Colonic mucosa (tissue), 4 donors: ENCODE measurements around the gene ADGRG3. TPM values are rescaled to one million over a fixed set of nuclear protein-coding genes. Genes with fewer than 3 reads are reported as not detected.
"Not testable (repeated sequence)": the region's sequence is repeated elsewhere in the genome, so short reads cannot be mapped to it uniquely, and the experiment has no call there.

Source experiments
- DNase-seq: peaks from one replicate; pipeline ENCODE4 v3.0.0-alpha.2; 2020
- H3K27ac ChIP-seq: fragments of 200-600 bp; one replicate; pipeline ENCODE4 v1.8.0; 2021
- H3K27me3 ChIP-seq: fragments of 200-600 bp; one replicate; pipeline ENCODE4 v1.8.0; 2021
- H3K36me3 ChIP-seq: fragments of 200-600 bp; one replicate; pipeline ENCODE4 v1.8.0; 2021
- H3K4me1 ChIP-seq: fragments of 200-600 bp; one replicate; pipeline ENCODE4 v1.8.0; 2021; ENCODE audit warnings: mild to moderate bottlenecking
- H3K4me3 ChIP-seq: fragments of 200-600 bp; one replicate; pipeline ENCODE4 v1.8.0; 2021
- H3K9ac ChIP-seq, 2 donors: one replicate each; pipeline ENCODE4 v1.7.0; 2013; ENCODE audit warnings: control low read depth in 2 of 2, low read depth in 2 of 2, low read length in 2 of 2
- H3K9me3 ChIP-seq: fragments of 200-600 bp; one replicate; pipeline ENCODE4 v1.8.0; 2021
- CTCF ChIP-seq: fragments of 200-600 bp; IDR thresholded peaks from one replicate; pipeline ENCODE4 v1.8.0; 2022; ENCODE audit warnings: antibody characterized with exemption, mild to moderate bottlenecking
- intact Hi-C: fragments of 100-400 bp; cut with DNase I; formaldehyde crosslinking; loops from one replicate; pipeline ENCODE4 v1.14.1; 2022
- total RNA-seq, 2 donors: library from RNA; stranded (reverse); fragmentation: NEBNext Ultra II Directional in 1 of 2; extraction: Animal tissue kit (Norgen Biotek cat#: 25700) in 1 of 2; gene quantifications; one replicate each; pipeline ENCODE4 v1.2.1, GENCODE V29; 2021
- donor health status: healthy.
- donor health status: DM: no; HTN: no; CAD: no.
- donor health status: DM: no; HTN: no; CAD: no.

ADGRG3 gene
- total RNA-seq, 2 donors from 2014 or later, result 0.27 to 0.82 TPM

GRCh38 chr16:57711346-57711745, 43.2 kb downstream of the ADGRG3 start:
- DNase-seq, result no peak
- Histone ChIP-seq H3K27me3 (no peaks in the 10 kb centered on the region), H3K36me3 (no peaks in the 10 kb centered on the region), H3K9me3 (no peaks in the 10 kb centered on the region), H3K4me3 (no peak overlapping the region), H3K27ac (no peak overlapping the region), H3K9ac (no peak overlapping the region), H3K4me1 (no peaks in the 10 kb centered on the region)
- intact Hi-C loops, result no loop called here
- TF ChIP-seq CTCF, result no peak

- no peak overlapping the region for H3K9ac ChIP-seq
- H3K4me1 ChIP-seq, result no peaks in the 10 kb centered on the region
- TF ChIP-seq CTCF, result no peak
- no peaks in the 10 kb centered on the region for H3K27me3 ChIP-seq
- intact Hi-C loops, result no loop called here
- DNase-seq, result no peak
- H3K4me3 ChIP-seq, result no peak overlapping the region
- H3K36me3 ChIP-seq, result no peaks in the 10 kb centered on the region
- no peaks in the 10 kb centered on the region for H3K9me3 ChIP-seq
- no peak overlapping the region for H3K27ac ChIP-seq
Measured at GRCh38 chr16:57711993-57712392, 43.9 kb downstream of the ADGRG3 start.

- H3K4me3 ChIP-seq, H3K27me3 ChIP-seq, H3K4me1 ChIP-seq, intact Hi-C loops, DNase-seq, H3K9ac ChIP-seq, H3K27ac ChIP-seq, H3K36me3 ChIP-seq, H3K9me3 ChIP-seq: not testable (repeated sequence)
Measured at GRCh38 chr16:57712569-57712968, 44.5 kb downstream of the ADGRG3 start.

- Histone ChIP-seq H3K4me1 (no peaks in the 10 kb centered on the region), H3K27ac (no peak overlapping the region), H3K36me3 (no peaks in the 10 kb centered on the region), H3K9ac (no peak overlapping the region), H3K4me3 (no peak overlapping the region), H3K27me3 (no peaks in the 10 kb centered on the region), H3K9me3 (no peaks in the 10 kb centered on the region)
- DNase-seq, result no peak
- TF ChIP-seq CTCF, result no peak
- intact Hi-C loops, result no loop called here
Measured at GRCh38 chr16:57713596-57713995, 45.5 kb downstream of the ADGRG3 start.

- Histone ChIP-seq H3K36me3 (no peaks in the 10 kb centered on the region), H3K27ac (no peak overlapping the region), H3K4me1 (no peaks in the 10 kb centered on the region), H3K9me3 (no peaks in the 10 kb centered on the region), H3K27me3 (no peaks in the 10 kb centered on the region), H3K9ac (no peak overlapping the region), H3K4me3 (no peak overlapping the region)
- no peak for TF ChIP-seq CTCF
- intact Hi-C loops, result no loop called here
- no peak for DNase-seq
Measured at GRCh38 chr16:57714047-57714446, 45.9 kb downstream of the ADGRG3 start.

- Histone ChIP-seq H3K4me1 (no peaks in the 10 kb centered on the region), H3K9me3 (no peaks in the 10 kb centered on the region), H3K27ac (no peak overlapping the region), H3K4me3 (no peak overlapping the region), H3K36me3 (no peaks in the 10 kb centered on the region), H3K27me3 (no peaks in the 10 kb centered on the region), H3K9ac (no peak overlapping the region)
- peak; percentile 53 for DNase-seq
- peak; percentile 58 for TF ChIP-seq CTCF
- intact Hi-C loops, result loop anchor here (5.0 kb wide), 1 partner anchor 128 kb away; no protein-coding TSS in a partner anchor
Measured at GRCh38 chr16:57720142-57720575, 52.1 kb downstream of the ADGRG3 start.
